ENCODE data around the gene HAUS5.
"Not testable (repeated sequence)": the region's sequence is repeated elsewhere in the genome, so short reads cannot be mapped to it uniquely, and the experiment has no call there.

Gene HAUS5

GRCh38 chr19:35612559-35613321, at the start of gene HAUS5:
HAUS5 (plus strand) TSS chr19:35612735; CDS start chr19:35612795, 60 bp downstream.
- peak; percentile 88 to 97 for DNase-seq

GRCh38 chr19:35562776-35563175, 49.8 kb upstream of the HAUS5 start:
- no peak for DNase-seq

- DNase-seq = no peak
Observed at GRCh38 chr19:35563207-35563829, 49.2 kb upstream of the HAUS5 start, which contains the start of gene ATP4A. ATP4A (minus strand) TSS chr19:35563658; CDS start chr19:35563629, 29 bp downstream.

DNA sequence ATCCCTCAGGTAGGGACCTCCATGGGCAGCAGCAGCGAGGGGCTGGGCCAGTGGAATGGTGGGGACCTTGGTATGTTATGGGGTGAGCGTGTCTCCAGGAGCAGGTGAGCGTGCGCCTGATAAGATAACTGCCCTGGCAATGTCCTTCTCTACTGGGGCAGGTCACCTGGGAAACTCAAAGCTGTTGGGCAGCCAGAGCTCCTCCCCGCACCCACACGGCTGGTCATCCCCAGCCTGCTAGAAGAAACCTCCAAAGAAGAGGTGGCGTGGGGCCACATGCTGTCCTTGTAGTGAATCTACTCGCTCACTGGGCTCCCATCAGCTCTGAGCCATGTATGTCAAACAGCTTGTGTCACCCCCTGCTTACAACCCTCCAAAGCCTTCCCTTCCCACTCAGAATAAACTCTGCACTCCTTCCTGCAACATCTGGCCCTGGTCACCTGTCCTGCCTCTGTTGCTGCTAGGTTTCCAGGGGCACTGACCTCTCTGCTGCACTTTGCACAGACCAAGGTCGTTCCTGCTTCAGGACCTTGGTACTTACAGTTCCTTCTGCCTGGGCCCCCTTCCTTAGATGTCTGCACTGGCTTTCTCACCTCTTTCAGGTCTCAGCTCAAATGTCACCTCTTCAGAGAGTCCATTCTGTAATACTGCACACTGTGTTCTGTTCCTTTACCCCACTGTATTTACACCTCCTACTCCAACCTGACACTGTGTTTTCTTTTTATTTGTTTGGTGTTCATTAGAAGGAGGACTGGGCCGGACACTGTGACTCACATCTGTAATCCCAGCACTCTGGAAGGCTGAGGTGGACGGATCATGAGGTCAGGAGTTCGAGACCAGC, 47.3 kb upstream of the HAUS5 start:
- DNase-seq = no peak

GRCh38 chr19:35566738-35567137, 45.8 kb upstream of the HAUS5 start:
- DNase-seq = no peak

DNA sequence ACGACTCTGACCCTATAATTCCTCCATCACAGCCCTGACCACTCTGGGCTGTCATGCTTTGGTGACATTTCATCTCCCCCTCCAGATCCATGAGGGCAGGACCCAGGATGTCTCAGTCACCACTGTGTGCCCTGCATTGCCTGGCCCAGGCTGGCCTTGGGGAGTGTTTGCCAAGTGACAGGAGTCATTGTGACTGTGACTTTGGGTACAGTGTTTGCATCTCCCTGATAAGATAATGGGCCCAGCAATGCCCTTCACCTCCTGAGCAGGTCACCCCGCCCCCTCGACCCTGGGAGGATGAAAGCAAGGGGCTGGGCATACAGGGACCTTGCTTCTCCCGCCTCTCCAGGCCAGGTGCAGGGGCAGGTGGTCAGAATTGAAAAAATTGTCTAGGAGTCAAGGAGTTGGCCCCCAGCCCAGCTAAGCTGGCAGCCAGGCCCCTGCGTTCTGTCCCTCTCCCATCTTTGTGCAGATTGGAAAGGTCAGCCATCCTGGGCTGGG, 43.2 kb upstream of the HAUS5 start:
- DNase-seq = no peak

GRCh38 chr19:35571406-35571965, 41.0 kb upstream of the HAUS5 start:
- no peak for DNase-seq

- DNase-seq = no peak
Observed at GRCh38 chr19:35577918-35578317, 34.6 kb upstream of the HAUS5 start.

- no peak for DNase-seq
Observed at GRCh38 chr19:35578707-35579106, 33.8 kb upstream of the HAUS5 start.

- no peak for DNase-seq
Observed at GRCh38 chr19:35582760-35583159, 29.8 kb upstream of the HAUS5 start.

- peak in 1 of 2 experiments; percentile 38 for DNase-seq
Observed at GRCh38 chr19:35585848-35586247, 26.7 kb upstream of the HAUS5 start, which contains the start of gene PMIS2. PMIS2 (plus strand) TSS chr19:35586173; CDS start chr19:35586260, 87 bp downstream.

GRCh38 chr19:35587321-35587720, 25.2 kb upstream of the HAUS5 start:
- no peak for DNase-seq

- DNase-seq = no peak
Observed at GRCh38 chr19:35590875-35591274, 21.7 kb upstream of the HAUS5 start.

- DNase-seq = peak in 1 of 2 experiments; percentile 25
Observed at GRCh38 chr19:35592226-35592625, 20.3 kb upstream of the HAUS5 start.

GRCh38 chr19:35595026-35595425, 17.5 kb upstream of the HAUS5 start:
- DNase-seq = not testable (repeated sequence)

GRCh38 chr19:35595928-35596327, 16.6 kb upstream of the HAUS5 start:
- DNase-seq = no peak

- DNase-seq = no peak
Observed at GRCh38 chr19:35596366-35596999, 16.1 kb upstream of the HAUS5 start.

DNA sequence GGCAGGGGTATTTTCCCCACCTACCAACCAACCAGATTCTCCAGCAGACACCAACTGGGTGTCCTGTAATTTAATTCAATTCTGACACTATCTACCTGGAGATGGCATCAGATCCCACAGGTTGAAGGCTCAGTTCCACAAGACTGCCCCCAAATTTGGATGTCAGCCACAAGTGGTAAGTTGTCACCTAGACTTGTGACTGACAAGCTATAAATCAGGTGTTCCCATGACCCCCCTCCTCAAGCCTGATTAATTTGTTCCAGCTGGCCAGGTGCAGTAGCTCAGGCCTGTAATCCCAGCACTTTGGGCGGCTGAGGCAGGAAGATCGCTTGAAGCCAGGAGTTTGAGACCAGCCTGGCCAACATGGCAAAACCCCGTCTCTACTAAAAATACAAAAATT, 10.6 kb upstream of the HAUS5 start:
- DNase-seq = no peak

DNA sequence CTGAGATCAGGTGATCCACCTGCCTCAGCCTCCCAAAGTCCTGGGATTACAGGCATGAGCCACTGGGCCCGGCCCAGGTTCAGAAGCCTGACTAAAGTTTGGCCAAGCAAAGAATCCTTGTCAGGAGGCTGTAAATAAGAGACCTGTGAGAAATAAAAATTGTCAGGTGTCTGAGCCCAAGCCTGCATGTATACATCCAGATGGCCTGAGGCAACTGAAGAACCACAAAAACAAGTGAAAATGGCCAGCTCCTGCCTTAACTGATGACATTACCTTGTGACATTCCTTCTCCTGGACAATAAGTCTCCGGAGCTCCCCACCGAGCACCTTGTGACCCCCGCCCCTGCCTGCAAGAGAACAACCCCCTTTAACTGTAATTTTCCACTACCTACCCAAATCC, 8.1 kb upstream of the HAUS5 start:
- not testable (repeated sequence) for DNase-seq

- DNase-seq = not testable (repeated sequence)
Observed at GRCh38 chr19:35607170-35607569, 5.4 kb upstream of the HAUS5 start.

- DNase-seq = no peak
Observed at GRCh38 chr19:35607661-35608060, 4.9 kb upstream of the HAUS5 start.

- DNase-seq = no peak
Observed at GRCh38 chr19:35608251-35608650, 4.3 kb upstream of the HAUS5 start.
